OCI-LY1 (cell line): Measurements from ENCODE around the gene DMAC2L.

Source experiments
- CTCF ChIP-seq: fragments of 200-600 bp; sonication (generic), shearing (Covaris generic); IDR thresholded peaks from 2 replicates; pipeline ENCODE4 v1.5.1; 2017; ENCODE audit warnings: mild to moderate bottlenecking, antibody characterized with exemption, low read length, moderate library complexity, mixed read lengths
- EZH2 ChIP-seq: fragments of 200-600 bp; sonication (generic), shearing (Covaris generic); IDR thresholded peaks from 2 replicates; pipeline ENCODE4 v1.8.0; 2017; ENCODE audit warnings: borderline replicate concordance, mixed run types, mild to moderate bottlenecking, antibody characterized with exemption, low read length, moderate library complexity, mixed read lengths

- TF ChIP-seq CTCF (no peak), EZH2 (no peak)
Measured at GRCh38 chr14:50335989-50336824, 24.1 kb downstream of the DMAC2L start.
